Left forelimb (tissue), 1 donor: ENCODE measurements around the gene PDIA6.
"Not testable (repeated sequence)": the region's sequence is repeated elsewhere in the genome, so short reads cannot be mapped to it uniquely, and the experiment has no call there.

ENCODE experiments used
- DNase-seq: peaks from one replicate; pipeline ENCODE4 v3.0.0-alpha.2; 2018; ENCODE audit warnings: low spot score

PDIA6 gene

DNA sequence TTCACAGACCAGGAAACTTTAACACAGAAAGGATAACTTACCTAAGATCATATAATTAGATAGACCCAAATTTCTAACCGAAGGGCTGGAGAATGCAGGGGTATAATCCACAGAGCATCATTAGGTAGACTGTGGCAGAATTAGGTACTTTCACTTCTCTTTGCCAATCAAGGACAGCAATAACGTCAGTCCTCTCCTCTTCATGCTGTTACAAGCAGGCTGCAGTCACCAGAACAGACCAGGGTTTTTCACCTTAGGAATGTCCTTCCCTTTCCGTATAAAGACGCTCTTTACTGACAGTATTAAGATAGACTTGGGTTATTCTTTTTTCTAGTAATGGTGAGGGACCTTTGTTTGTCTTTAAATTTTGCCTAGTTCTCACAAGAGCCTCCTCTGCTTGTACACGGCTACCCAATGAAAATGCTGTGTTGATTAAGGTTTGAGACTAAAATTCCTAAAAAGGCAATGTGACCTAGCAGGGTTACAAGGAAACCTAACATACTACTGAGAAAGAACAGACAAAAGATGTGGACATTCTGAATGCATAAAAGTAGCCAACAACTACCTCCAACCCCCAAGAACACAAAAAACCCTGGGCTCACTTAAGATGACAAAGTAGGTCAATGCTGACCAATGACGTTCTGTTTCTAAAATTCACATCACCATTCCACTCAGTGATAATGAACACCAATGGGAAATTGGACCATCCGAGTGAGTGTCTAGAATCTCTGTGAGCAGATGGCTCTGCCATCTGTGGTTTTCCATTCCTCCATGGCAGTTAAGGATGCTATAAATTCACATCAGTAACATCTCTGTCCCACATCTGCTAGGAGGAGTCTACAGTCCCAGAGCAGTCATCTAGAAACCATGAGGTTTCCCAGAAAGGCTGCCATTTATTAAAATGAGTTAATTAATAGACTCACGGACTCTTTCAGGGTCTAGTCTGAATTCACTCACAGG is 2.1 kb downstream of the PDIA6 start:
- no peak for DNase-seq

DNA sequence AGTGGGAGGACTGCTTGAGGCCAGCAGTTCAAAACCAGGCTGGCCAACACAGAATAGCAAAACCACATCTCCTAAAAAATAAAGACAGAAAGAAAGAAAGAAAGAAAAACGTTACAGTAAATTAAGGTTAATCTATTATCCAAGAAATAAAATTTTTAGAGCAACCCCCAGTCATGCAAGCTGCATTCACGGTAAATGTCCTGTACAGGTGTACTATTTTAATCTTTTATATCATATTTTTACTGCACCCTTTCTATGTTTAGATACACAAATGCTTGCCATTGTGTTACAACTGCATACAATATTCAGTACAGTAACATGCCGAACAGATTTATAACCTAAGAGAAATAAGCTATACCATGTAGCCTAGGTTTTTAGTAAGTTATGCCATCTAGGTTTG is 6.0 kb downstream of the PDIA6 start:
- no peak for DNase-seq

DNA sequence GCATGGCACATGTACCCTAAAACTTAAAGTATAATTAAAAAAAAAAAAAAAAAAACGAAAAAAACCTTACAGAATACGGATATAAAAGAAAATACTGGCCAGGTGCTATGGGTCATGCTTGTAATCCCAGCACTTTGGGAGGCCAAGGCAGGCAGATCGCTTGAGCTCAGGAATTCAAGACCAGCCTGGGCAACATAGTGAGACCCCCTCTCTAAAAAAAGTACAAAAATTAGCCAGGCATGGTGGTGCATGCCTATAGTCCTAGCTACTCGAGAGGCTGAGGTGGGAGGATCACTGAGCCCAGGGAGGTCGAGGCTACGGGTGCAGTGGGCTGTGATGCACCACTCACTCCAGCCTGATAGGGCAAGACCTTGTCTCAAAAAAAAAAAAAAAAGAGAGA is 6.6 kb downstream of the PDIA6 start:
- not testable (repeated sequence) for DNase-seq

DNA sequence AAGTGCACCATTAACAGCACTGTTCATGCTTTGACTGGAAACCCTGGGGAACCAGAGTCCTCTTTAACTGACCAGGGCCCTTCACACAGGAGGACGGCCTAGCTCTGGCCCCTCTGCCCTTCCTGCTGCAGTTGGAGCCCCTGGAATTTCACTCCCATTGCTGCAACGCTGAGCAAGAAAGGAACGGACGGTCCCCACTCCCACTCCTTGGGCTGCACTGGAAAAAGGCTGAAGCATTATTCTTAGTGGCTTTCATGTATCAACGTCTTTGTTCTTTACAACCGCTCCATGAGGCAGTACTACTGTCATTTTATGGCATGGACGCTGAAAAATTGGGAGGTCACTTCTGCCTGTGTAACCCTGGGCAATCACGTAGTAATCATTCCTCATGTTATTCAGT is 9.9 kb downstream of the PDIA6 start:
- DNase-seq, result no peak

DNA sequence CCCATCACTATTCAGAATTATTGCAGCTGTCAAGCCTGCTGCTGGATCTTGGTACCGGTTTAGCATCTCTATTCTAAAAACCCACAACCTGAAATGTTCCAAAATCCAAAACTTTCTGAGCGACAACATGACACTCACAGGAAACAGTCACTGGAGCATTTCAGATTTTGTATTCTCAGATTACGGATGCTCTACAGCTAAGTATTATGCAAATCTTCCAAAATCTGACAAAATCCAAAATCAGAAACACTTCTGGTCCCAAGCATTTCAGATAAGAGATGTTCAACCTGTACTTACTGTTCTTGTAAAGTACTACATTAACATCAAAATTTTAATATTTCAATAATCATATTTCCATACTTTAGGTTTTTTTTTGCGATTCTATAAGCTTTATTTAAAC is 12.4 kb downstream of the PDIA6 start:
- DNase-seq, result no peak

DNA sequence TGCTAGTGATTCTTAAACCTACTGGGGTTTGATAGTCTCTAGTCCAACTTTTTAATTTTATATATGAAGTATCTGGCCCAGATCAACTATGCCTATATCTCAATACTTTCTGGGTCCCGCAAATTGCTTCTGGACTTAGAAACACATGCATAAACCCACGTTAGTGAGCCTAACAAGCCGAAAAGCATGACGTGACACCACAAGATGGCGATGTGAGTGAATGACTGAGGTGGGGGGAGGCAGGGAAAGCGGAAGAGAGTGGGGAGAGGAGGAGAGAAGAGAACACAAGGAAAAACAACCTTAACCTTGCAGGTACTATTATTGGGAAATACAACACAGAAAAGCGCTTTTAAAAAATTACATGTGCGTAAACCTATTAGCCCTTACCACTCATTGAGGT is 13.8 kb downstream of the PDIA6 start:
- DNase-seq, result no peak

DNA sequence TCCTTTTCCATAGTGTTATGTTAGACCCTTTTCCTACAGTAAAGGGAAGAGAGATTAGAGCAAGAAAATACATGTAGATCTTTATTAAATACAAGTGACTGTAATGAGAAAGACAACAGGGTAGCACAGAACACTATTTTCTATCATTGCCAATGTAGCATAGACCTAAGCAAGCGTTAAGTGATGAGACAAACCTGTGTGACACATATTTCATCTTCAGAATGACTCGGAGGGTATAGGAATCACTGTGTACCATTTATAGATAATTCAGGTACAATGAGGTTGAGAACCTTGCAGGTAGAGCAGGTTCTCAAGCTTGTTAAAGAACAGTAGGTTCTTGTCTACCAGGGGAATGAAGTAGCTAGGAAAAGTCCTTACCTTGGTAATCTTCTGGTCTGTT is 15.9 kb downstream of the PDIA6 start:
- DNase-seq, result no peak

DNA sequence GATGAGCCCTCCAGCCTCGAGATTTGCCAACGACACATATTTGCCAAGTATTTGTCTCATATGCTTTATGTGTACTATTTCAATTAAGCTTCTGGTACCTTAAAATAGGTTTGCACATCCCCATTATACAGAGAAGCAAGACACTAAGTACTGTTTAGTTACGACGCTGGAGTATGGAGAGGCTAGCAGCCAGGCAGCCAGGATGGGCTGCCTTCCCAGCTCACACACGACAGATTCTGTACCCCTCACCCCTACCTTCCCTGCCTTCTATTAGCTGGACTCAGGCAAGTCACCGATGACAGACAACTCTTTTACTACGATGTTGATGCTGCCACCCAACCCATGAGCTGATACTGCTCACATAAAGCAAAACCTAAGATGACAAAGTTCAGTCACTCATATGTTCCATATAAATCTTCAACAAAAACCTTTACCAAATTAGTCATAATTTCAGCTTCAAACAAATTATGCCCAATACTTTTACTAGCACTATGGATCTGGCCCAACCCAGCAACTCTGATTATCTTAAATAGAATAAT is 17.0 kb downstream of the PDIA6 start:
- no peak for DNase-seq

DNA sequence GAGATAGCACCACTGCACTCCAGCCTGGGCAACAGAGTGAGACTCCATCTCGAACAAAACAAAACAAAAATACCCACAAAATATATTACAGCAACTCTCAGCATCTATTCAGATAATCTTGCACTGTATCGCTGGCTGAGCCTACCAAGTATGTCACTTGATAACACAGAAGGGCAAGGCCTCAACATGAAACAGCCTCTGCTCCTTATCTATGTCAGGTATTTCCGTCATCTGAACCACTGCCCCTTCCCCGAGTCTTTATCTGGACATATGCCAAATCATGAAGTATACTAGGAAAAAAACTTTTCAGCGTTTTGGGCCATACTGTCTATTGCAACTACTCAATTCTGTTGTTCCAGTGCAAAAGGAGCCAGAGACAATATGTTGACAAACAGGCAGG is 17.7 kb downstream of the PDIA6 start:
- DNase-seq, result no peak

DNA sequence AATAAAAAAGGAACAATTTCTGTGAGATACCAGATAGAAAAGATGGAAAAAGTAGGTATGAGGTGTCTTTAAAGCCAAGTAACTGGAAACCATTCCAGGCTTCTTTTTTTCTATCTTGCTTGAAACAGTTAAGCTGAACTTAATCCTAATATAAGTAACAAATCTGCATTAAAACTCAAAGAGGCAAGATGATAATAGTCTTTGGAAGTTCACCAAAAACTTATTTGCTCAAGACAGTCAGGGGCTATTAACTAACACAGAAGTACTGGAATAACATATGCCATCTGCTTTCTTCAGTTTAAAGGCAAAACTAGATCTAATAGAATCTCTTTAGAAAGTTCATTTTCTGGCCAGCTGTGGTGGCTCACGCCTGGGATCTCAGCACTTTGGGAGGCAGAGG is 18.8 kb downstream of the PDIA6 start:
- no peak for DNase-seq

DNA sequence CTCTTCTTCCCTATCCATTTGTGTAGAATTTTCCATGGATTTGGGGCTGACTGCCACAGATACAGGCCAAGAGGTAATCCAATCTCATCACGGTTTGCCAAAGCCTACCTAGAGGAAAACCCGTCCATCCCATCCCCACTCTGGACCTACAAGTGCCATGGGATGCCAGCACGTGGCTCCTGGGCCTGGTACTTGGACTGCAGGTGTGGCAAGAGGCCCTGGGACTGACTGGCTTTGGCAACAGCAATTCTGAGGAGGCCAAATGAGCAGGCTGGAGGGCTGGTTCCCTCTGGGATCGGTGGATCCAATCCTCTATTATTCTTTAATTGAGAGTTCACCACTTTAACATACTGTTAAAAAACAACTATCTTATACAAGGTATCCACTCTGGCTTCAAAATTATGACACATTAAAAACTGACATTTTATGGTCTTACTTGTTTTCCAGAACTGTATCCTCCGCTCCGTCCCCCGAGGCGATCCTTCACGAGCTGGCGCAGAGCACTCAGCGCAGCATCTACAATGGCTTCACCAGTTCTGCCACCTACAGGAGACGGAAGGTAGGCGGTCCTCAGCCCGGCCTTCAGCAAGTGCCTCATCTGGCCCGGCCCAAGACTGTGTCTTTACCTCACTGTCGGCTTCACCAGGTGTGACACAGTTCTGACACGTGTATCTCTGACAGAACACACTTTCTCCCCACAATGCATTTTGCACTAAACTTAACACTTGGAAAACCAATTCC is 19.8 kb downstream of the PDIA6 start:
- no peak for DNase-seq

DNA sequence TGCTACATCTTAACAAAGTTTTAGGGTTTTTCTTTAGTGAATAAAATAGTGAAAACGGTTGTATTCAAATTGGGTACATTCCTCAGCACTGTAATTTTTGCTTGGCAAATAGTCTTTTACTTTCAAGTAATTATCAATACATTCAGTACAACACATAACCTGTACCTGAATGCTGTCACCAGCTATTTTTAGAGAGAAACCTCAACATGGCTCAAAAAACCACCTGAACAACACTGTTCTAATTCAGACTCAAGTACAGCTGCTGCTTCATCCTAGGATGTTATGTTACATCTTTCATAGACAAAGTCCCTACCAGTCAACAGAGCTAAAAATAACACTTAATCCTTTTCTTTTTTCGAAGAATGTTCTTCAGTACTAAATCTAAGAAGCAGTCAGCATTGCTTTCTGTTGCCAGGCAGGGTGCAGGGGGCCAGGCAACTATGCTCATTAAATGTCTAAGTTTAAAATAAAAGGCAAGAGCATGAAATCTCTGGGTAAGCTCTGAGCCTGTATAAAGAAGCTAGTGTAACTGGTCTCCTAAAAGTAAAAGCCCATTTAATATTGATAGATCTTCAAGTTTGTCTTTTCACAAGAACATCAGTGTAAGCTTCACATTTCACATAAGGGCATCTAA is 20.5 kb downstream of the PDIA6 start:
- DNase-seq, result no peak

DNA sequence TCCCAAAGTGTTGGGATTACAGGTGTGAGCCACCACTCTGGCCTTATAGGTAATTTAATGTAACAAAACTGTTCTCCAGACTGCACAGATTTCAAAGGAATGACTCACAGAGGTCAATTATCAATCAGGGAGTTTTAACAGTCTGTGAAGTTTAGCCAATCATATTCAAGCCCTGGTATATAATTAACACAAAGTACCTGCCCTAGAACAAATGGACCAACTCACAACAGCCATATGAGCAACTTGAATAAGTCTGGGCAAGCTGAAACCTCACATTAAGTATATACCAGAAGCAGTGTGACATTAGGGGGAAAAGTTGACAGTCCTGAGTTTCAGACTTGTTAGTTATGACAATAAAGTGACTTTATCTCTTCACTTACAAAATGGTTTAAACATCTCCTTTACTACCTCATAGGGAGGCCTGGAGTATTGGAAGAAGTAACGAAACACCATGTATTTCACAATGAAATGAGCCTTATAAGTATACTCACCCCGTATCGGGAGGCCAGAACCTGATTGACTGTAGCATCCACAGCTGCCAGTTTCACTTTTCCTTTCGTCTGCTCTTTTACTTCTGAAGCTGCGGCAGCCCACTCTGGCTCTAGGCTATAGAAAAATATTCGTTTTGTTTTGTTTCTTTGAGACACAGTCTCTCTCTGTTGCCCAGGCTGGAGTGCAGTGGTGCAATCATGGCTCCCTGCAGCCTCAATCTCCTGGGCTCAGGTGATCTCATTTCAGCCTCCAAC is 22.2 kb downstream of the PDIA6 start:
- no peak for DNase-seq

DNA sequence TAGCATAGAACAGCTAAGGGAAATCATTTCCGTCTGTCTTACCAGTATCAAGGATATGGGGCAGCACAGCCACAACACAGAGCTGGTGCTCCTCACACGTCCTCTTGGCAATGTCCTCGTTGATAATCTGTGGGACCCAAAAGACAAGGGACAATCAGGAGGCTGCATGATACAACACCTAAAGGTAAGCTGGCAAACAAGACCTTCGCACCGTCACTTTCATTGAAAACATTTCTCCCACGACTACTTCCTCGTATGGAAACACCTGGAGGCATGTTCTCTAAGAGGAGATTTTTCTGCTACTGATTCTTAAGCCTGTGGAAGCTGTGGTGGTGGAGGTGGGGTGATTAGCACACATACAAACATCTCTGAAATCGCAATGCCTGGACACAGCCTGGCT is 23.7 kb downstream of the PDIA6 start:
- no peak for DNase-seq

DNA sequence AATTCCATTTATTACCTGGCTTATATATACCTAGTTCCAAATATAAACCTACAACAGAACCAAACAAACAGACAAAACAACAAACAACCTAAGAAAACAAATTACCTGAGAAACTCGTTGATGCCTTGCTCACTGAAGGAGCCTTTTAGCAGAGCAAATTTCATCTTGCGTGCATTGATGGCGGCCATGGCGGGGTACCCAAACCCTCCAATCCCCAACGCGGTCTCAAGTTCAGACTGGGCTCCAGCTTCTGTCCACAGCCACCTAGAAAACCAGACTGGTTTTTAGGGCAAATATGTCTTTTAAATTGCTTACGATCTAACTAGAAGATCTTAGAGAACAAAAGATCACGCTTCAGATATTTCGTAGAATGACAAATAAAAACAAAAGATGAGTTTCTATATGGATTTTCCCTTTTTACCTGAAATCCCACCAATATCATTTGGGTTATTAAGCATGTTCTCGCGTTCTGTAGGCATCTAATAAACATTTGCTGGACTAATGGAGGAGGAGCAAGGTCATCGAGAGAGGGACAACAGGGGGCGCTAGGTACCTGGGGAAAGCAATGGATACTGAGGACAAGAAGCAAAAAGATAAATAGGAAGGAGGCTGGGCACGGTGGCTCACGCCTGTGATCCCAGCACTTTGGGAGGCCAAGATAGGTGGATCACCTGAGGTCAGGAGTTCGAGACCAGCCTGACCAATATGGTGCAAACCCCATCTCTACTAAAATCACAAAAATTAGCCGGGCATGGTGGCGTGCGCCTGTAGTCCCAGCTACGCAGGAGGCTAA is 25.2 kb downstream of the PDIA6 start:
- no peak for DNase-seq

DNA sequence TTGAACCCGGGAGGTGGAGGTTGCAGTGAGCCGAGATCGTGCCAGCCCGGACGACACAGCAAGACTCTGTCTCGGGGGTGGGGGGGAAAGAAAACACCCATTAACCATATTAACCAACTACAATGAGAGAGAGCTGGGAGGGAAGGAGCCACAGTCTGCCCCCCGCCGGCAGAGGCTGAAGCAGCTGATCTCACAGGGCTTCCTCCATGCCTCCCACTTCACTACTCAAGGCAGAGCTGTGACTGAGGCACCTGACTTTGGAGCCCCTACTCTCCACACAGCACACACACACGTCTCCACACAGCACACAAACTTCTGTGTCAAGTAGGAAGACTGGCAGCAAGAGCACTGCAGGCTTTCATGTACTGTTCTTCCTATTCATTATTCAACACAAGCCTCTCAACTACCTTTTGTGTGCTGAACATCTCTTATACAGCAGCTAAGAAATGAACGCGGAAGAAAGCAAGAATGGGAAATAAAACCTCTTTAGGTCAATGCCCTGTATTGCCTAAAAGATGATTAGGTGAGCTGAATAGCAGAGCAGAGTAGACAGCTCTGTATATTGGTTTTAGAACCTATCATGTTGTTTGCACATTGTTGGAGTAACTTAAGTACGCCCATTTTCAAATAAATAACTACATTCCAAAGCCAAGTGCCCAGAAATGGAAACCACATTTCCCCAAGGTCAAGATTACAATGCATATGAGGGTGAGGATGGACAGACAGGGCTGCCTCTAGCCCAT is 26.2 kb downstream of the PDIA6 start:
- DNase-seq, result no peak

DNA sequence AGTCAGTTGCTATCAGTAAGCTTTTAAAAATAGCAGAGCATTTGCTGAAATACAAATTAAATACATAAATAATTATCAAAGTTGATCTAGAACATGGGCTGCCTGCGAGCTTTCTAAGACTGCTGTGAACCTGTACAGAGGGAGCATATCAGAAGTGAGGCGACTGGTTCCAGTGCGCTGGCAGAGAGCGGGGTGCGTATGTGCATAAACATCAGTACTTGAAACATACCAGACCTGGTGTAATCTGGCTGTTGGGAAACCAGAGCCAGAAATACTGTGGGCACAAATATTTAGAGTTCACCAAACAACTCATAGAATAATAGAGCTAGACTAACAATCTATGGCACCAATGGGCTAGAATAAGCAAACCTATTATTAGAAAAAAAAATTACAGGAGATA is 27.3 kb downstream of the PDIA6 start:
- DNase-seq, result no peak

DNA sequence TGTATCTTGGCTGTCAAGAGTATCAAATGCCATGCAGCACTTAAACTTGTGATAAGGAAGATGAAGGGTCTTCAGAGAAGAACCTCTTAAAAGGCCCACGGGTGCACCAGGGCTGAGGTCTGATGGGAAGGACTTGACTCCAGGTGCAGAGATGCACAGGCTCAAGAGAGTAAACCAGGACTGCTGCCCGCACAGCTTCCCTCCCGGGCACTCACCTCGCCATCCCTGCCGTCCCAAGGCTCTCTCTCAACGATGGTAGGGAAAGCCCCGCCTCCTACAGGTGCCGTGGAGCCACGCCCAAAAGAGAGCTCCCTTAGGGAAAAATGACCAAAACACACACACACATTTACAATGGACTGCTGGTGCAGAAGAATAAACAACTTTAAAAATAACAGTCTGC is 27.9 kb downstream of the PDIA6 start:
- no peak for DNase-seq

DNA sequence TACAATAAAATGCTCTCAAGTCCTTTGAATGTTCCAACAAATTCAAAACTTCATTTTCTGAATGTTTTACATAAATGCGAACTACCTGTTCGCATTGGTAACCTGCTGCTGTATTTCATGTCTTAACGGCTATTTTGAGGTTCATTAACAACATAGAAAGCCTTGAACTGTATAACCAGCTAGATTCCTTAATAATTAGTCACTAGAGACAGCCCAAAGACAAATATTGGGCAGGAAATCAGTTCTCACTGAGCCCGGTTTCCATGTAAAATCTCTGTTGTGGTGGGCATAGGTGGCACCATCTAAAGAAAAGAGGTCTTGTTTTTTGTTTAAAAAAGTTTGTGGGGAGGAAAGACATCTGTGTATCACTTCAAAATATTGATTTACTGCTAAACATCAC is 29.2 kb downstream of the PDIA6 start:
- DNase-seq, result no peak

DNA sequence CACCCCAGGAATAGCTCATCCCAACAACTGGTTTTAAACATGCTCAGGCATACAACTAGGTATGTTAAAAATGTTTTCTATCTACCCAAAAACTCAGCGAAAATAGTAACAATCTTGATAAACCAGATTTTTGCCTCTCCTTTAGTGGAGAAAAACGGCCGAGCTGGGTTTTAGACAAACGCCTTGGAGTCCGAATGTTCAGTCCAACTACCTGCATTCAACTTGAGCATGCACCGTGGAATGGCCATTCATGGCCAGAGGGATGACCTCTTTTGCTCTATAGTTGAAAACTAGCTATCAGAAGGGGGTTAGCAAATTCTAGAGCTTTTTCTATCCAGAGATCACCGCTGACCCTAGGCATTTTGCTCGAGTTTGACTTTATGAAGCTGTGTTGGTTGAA is 30.8 kb downstream of the PDIA6 start:
- no peak for DNase-seq
